Smooth muscle cell of the brain vasculature (primary cell): ENCODE data around the gene RTRAF.

Source experiments
- DNase-seq: peaks from one replicate; pipeline ENCODE4 v3.0.0-alpha.2; 2012; ENCODE audit warnings: low read depth, low spot score

Gene RTRAF

GRCh38 chr14:52020161-52020714 lies 30.9 kb downstream of the RTRAF start:
- DNase-seq = no peak

GRCh38 chr14:52020866-52021717 lies 31.7 kb downstream of the RTRAF start:
- DNase-seq = no peak

- DNase-seq = no peak
Measured at GRCh38 chr14:52021957-52022600, 32.7 kb downstream of the RTRAF start.

- no peak for DNase-seq
Measured at GRCh38 chr14:52023518-52023917, 34.2 kb downstream of the RTRAF start.

GRCh38 chr14:52025310-52025709 lies 36.0 kb downstream of the RTRAF start:
- DNase-seq = peak; percentile 78

GRCh38 chr14:52026017-52026660 lies 36.8 kb downstream of the RTRAF start:
- no peak for DNase-seq

- DNase-seq = no peak
Measured at GRCh38 chr14:52026901-52027300, 37.6 kb downstream of the RTRAF start.

- no peak for DNase-seq
Measured at GRCh38 chr14:52029881-52030280, 40.5 kb downstream of the RTRAF start.

- DNase-seq = no peak
Measured at GRCh38 chr14:52031781-52032180, 42.4 kb downstream of the RTRAF start.

- no peak for DNase-seq
Measured at GRCh38 chr14:52032204-52032801, 43.0 kb downstream of the RTRAF start.

GRCh38 chr14:52033101-52033642 lies 43.8 kb downstream of the RTRAF start:
- no peak for DNase-seq

GRCh38 chr14:52039124-52039815 lies 49.9 kb downstream of the RTRAF start:
- no peak for DNase-seq

GRCh38 chr14:52040598-52040997 lies 51.3 kb downstream of the RTRAF start:
- no peak for DNase-seq

- DNase-seq = no peak
Measured at GRCh38 chr14:52042371-52043289, 53.3 kb downstream of the RTRAF start.

GRCh38 chr14:52043690-52044089 lies 54.3 kb downstream of the RTRAF start:
- DNase-seq = no peak

- no peak for DNase-seq
Measured at GRCh38 chr14:52044791-52045522, 55.6 kb downstream of the RTRAF start.

- DNase-seq = no peak
Measured at GRCh38 chr14:52046376-52046917, 57.1 kb downstream of the RTRAF start.

GRCh38 chr14:52048116-52048515 lies 58.8 kb downstream of the RTRAF start:
- no peak for DNase-seq

GRCh38 chr14:52048641-52049204 lies 59.4 kb downstream of the RTRAF start:
- peak; percentile 51 for DNase-seq
